ENCODE data around the gene NFATC4. TPM values are rescaled to one million over a fixed set of nuclear protein-coding genes. Genes with fewer than 3 reads are reported as not detected.

The NFATC4 gene
- total RNA-seq, 2 donors from 2014 or later = 24.8 to 34.1 TPM

GRCh38 chr14:24416932-24417619 lies 49.1 kb downstream of the NFATC4 start:
- Mint-ChIP-seq H3K4me1 (no peaks in the 10 kb centered on the region), H3K36me3 (ENCODE audit: low read depth) (peaks cover 12% of the 10 kb centered on the region), H3K27me3 (ENCODE audit: insufficient read depth) (peaks cover 15% of the 10 kb centered on the region), H3K4me3 (no peak overlapping the region), H3K27ac (no peak overlapping the region), H3K9me3 (no peaks in the 10 kb centered on the region)
- DNase-seq = no peak
- WGBS, 2 experiments (ENCODE audit: insufficient coverage in 1 of 2, insufficient read length in 1 of 2) = 88 to 92% methylated on average over 15 to 16 of the region's 16 CpGs
- H3K4me3 ChIP-seq (ENCODE audit: low read length) = no peak overlapping the region
- H3K27ac ChIP-seq (ENCODE audit: low read depth, low read length) = no peak overlapping the region
- H3K27me3 ChIP-seq (ENCODE audit: control insufficient read depth, insufficient read depth, low read length, poor library complexity, severe bottlenecking) = peaks cover 23% of the 10 kb centered on the region
- TF ChIP-seq CTCF (conservative IDR thresholded peaks at IDR 0.05) = no peak
- no peak overlapping the region for H3K9ac ChIP-seq (ENCODE audit: extremely low read depth, low read length, poor library complexity, severe bottlenecking)
- no peaks in the 10 kb centered on the region for H3K9me3 ChIP-seq (ENCODE audit: control insufficient read depth, low read length)
- H3K36me3 ChIP-seq (ENCODE audit: control insufficient read depth, insufficient read depth, low read length) = no peaks in the 10 kb centered on the region
- no peaks in the 10 kb centered on the region for H3K4me1 ChIP-seq (ENCODE audit: control insufficient read depth, insufficient read depth, low read length)

GRCh38 chr14:24417832-24418491 lies 50.0 kb downstream of the NFATC4 start:
- Mint-ChIP-seq H3K27ac (no peak overlapping the region), H3K9me3 (no peaks in the 10 kb centered on the region), H3K4me3 (no peak overlapping the region), H3K36me3 (ENCODE audit: low read depth) (peaks cover 12% of the 10 kb centered on the region), H3K27me3 (ENCODE audit: insufficient read depth) (peaks cover 15% of the 10 kb centered on the region), H3K4me1 (no peaks in the 10 kb centered on the region)
- no peak for DNase-seq
- peaks cover 31% of the 10 kb centered on the region for H3K27me3 ChIP-seq (ENCODE audit: control insufficient read depth, insufficient read depth, low read length, poor library complexity, severe bottlenecking)
- H3K9ac ChIP-seq (ENCODE audit: extremely low read depth, low read length, poor library complexity, severe bottlenecking) = no peak overlapping the region
- no peaks in the 10 kb centered on the region for H3K36me3 ChIP-seq (ENCODE audit: control insufficient read depth, insufficient read depth, low read length)
- no peaks in the 10 kb centered on the region for H3K4me1 ChIP-seq (ENCODE audit: control insufficient read depth, insufficient read depth, low read length)
- H3K27ac ChIP-seq (ENCODE audit: low read depth, low read length) = no peak overlapping the region
- H3K9me3 ChIP-seq (ENCODE audit: control insufficient read depth, low read length) = no peaks in the 10 kb centered on the region
- no peak overlapping the region for H3K4me3 ChIP-seq (ENCODE audit: low read length)
- 87 to 94% methylated on average over 5 to 6 of the region's 6 CpGs for WGBS, 2 experiments (ENCODE audit: insufficient coverage in 1 of 2, insufficient read length in 1 of 2)
- no peak for TF ChIP-seq CTCF (conservative IDR thresholded peaks at IDR 0.05)

- no peaks in the 10 kb centered on the region for H3K4me1 Mint-ChIP-seq
- peaks cover 15% of the 10 kb centered on the region for H3K27me3 Mint-ChIP-seq (ENCODE audit: insufficient read depth)
- no peaks in the 10 kb centered on the region for H3K9me3 Mint-ChIP-seq
- no peak for DNase-seq
- H3K9ac ChIP-seq (ENCODE audit: extremely low read depth, low read length, poor library complexity, severe bottlenecking) = no peak overlapping the region
- H3K36me3 ChIP-seq (ENCODE audit: control insufficient read depth, insufficient read depth, low read length) = no peaks in the 10 kb centered on the region
- H3K27me3 ChIP-seq (ENCODE audit: control insufficient read depth, insufficient read depth, low read length, poor library complexity, severe bottlenecking) = peaks cover 37% of the 10 kb centered on the region
- no peak overlapping the region for H3K4me3 ChIP-seq (ENCODE audit: low read length)
- H3K27ac ChIP-seq (ENCODE audit: low read depth, low read length) = no peak overlapping the region
- TF ChIP-seq CTCF (conservative IDR thresholded peaks at IDR 0.05) = no peak
- H3K4me1 ChIP-seq (ENCODE audit: control insufficient read depth, insufficient read depth, low read length) = no peaks in the 10 kb centered on the region
- peaks cover 11% of the 10 kb centered on the region for H3K36me3 Mint-ChIP-seq (ENCODE audit: low read depth)
- 91 to 97% methylated on average over 6 of the region's 6 CpGs for WGBS, 2 experiments (ENCODE audit: insufficient coverage in 1 of 2, insufficient read length in 1 of 2)
- no peak overlapping the region for H3K27ac Mint-ChIP-seq
- H3K4me3 Mint-ChIP-seq = no peak overlapping the region
- H3K9me3 ChIP-seq (ENCODE audit: control insufficient read depth, low read length) = no peaks in the 10 kb centered on the region
Observed at GRCh38 chr14:24418492-24418873, 50.5 kb downstream of the NFATC4 start.
